Activated naive CD8-positive, alpha-beta T cell treated with anti-CD3 and anti-CD28 coated beads, Interleukin-2, amount 50 U/mL, for 16 hours (primary cell): ENCODE measurements around the gene JPH3.

Source experiments
- DNase-seq: peaks from one replicate; pipeline ENCODE4 v3.0.0-alpha.2; 2020; ENCODE audit warnings: low read depth, low spot score

The JPH3 gene

DNA sequence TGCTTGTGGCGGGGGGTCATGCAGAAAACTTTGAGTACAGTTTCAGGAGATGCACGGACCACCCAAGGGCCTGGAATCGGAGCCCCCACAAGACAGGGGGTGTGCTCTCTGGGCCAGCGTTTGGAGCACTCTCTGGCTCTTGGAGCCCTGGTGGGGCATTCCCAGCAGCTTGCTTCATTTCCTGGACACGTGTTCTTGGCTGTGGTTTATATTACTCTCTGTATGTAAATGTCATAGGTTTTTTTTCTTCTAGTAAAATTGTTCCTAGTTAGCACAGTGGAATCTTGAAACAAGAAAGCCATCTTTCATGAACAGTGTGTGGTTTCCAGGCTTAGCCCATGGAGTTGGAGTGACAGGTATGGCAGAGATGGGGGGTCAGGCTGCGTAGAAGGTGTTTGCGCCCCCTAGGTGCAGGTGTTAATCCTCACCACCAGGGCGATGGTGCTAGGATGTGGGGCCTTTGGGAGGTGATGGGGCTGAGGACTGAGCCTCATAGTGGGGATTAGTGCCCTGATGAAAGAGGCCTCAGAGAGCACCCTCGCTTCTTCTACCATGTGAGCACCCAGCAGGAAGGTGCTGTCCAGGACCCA lies 79.8 kb downstream of the JPH3 start:
- no peak for DNase-seq

DNA sequence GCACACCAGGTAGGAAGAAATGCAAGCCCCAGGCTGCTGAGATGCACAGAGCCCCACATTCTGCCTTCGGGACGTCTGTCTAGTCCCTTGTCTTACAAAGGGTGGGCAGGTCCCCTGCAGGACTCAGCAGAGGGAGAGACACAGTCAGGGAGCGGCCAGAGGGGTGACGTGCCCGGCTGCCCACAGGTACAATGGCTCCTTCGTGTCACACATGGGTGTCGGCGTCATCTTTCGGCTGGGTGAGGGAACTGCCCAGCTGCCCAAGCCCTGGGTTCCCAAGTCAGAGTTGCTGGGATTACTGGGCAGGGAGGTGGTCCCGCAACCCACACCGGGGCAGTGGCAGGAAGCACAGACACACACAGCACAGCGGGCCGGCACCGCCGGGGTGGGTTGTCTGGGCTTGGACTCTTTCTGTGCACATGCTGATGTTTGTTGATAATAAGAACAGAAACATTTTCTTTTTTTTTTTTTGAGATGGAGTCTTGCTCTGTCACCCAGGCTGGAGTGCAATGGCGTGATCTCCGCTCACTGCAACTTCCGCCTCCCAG lies 80.6 kb downstream of the JPH3 start:
- DNase-seq, result no peak

DNA sequence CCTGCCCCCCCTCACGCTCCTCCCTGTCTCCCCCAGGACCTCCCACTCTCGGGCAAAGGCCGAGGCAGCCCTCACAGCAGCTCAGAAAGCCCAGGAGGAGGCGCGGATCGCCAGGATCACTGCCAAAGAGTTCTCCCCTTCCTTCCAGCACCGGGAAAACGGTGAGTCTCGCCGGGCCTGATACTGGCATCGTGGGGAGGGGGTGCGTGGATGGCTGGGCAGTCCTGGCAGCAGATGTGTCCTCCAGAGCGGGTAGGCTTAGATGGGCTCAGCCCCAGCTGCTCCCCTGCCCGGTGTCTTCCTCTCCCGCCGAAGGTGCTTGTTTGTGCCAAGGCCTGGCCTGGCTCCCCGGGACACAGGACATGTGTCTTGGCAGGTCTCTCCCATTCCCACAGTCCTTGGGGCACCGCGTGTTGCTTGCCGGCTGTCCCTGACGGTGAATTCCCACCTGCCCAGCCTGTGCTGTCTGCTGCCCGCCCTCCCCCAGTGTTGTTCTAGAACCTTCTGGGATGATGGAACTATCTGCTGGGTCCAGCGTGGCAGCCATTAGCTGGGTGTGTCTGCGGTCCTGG lies 81.9 kb downstream of the JPH3 start:
- no peak for DNase-seq

DNA sequence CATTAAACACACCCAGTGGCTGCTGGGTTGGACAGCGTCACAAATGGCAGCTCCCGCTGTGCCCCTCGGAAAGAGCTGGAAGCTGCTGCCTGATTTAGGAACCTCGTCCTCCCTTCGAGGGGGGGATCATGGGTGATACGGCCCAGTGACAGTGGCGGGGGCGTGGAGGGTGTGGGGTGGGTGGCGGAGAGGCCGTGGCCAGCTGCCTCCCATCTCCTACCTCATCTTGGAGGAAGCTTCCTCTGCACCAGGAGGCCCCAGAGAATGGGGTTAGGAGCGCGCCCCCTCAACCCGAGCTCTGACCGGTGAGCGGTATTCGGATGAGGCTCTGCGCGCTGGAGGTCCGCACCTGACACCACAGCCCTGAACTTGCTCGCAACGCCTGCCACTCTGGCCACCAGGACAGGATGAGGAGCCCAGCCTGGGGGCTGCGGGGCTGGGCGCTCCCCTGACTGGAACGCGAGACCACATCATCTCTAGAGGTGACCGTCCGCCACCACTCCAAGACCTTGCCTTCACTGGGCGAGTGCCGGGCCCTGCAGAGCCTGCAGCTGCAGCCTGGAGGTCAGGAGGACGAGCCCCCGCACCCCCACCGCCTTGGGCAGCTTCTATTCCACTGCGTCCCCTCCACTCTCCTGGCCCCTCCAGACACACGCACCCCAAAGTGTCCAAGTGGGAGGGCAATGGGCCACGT lies 82.5 kb downstream of the JPH3 start:
- no peak for DNase-seq

DNA sequence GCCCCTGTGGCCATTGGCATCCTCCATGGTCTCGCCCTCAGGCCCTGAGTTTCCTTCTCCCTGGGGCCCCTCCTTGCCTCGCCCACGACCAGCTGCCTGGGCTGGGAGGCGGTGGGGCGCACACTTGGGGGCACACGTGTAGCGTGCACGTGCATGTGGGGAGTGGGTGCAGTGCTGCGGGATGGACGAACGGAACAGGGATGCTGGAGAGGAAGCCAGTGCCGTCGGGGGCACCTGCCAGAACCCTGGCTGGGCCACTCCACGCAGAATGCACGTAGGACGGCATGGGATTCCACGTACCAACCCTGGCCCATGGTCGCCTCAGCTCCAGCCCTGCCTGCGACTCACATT lies 83.1 kb downstream of the JPH3 start:
- DNase-seq, result no peak

DNA sequence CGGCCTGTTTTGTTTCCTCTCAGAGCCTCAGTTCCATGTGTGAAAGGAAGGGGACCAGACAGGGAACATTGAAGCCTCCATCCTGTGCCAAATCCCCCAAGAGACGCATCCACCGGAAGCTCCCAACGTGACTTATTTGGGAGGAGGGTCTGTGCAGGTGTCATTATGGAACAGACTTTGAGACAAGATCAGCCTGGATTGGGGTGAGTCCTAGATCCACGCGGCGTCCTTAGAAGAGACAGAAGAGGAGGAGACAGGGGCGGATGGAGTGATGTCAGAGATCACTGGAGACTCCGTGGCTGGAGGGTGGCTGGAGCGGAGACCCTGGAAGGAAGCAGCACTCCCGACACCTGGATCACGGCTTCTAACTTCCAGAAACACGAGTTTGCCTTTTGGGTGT lies 83.5 kb downstream of the JPH3 start:
- no peak for DNase-seq

DNA sequence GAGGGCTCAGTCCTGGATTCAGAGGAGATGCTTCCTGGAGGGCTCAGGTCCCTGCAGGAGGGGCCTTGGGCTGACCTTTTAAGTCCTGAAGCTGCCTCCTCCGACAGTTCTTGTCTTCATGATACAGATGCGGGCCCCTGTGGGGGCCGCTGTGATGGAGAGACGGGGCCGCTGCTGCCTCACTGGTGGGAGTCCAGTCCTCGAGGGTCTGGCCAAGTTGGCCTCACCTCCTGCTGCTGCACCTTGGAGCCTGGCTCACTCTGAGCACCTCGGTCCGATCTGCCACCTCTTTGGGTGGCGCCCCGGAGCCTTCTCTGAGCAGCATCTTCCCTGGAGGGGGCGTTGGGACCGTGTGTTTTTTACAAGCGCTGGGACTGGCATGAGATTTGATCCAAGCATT lies 84.4 kb downstream of the JPH3 start:
- DNase-seq, result no peak

DNA sequence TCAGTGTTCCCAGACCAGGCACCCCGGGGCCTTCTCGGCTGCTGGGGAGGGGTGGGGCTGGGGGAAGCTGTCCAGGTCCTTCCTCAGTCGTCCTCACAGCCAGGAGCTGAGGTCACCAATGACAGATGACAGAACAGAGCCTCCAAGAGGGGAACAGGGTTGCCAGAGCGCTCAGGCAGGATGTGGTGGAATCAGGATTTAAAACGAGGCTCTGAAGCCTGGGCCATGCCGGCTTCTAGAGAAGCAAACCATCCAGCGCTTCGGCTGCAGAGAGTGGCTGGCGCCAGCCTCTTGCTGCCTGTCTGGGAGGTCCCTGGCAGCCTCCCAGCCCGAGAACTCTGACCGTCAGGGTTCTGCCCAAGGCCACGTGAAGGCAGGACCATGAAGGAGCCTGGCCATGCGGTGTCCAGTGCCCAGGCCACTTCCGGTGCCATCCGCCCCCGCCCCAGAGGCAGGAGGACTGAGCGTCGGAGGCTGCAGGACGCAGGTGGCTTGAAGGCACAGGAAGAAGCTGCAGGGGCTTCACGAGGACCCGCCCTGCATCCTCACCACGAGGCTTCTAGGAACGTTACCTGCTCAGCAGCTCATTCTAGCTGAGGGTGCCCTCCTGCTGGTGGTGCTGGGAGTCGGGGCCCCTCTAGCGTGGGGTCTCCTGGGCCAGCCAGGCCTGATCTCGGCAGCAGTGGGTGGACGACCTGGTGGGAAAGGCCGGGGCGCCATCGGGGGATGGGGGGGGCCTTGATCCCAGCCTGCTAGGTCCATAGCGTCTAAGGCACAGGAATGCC lies 85.0 kb downstream of the JPH3 start:
- no peak for DNase-seq

DNA sequence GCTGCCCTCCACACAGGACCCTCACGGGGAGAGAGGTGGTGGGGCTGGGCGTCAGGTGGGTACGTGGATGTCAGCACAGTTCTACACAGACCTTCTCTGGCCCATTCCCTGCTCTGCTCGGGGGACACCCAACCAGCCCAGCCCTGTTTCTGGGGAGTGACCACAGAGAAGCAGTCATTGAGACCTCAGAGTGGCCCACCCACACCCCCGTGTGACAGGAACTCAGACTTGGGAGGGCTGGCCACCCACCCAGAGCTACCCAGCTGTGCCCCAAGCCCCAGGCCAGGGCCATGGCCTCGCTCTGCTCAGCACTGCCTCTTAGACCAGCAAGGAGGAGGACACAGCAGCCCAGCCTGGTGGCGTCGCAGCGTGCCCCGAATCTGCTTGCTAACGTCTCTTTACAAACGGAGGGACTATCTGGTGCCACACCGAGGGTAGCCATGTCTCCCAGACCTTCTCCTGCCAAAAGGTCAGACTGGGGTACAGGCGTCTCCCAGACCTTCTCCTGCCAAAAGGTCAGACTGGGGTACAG lies 85.8 kb downstream of the JPH3 start:
- no peak for DNase-seq

DNA sequence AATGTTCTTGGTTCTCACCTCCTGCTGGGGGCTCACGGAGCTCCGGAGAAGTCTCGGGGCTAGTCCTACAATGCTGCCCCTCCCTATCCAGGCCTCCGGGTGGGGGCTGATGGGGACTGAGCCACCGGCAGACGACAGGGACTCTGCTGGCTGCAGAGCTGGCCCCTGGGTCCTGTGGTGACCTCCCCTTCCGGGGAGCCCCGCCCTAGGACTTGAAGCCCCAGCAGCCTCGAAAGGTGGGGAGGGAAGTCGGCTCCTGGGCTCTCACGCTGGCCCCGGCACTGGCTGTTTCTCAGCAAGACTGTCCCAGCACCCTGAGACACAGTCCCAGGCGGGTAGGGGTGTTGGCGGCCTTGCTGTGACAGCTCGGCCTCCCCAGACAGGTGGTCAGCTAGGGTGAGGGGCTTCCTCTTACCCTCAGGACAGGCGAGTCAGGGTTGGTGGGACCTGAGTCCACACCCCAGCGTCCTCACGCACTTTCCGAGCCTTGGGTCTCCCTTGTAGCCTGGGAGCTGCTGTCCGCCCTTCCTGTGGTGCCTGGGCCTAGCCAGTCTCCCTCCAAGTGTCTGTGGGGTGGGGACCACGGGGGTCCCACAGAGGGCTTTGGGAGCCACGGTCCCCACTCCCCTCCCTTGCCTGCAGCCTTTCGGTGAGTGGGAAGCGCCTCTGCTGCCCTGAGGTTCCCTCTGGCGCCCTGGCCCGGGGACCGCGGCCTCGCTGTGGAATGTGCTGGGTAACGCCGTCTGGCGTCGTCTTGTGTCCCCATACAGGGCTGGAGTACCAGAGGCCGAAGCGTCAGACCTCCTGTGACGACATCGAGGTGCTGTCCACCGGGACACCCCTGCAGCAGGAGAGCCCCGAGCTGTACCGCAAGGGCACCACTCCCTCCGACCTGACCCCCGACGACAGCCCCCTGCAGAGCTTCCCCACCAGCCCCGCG lies 86.8 kb downstream of the JPH3 start:
- DNase-seq, result no peak

DNA sequence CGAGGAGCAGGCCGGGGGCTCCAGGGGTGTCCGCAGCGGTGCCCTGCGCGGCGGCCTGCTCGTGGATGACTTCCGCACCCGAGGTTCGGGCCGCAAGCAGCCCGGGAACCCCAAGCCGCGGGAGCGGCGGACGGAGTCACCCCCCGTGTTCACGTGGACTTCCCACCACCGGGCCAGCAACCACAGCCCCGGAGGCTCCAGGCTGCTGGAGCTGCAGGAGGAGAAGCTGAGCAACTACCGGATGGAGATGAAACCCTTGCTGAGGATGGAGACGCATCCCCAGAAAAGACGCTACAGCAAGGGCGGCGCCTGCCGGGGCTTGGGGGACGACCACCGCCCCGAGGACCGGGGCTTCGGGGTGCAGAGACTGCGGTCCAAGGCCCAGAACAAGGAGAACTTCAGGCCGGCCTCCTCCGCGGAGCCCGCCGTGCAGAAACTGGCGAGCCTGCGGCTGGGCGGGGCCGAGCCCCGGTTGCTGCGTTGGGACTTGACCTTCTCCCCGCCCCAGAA lies 87.7 kb downstream of the JPH3 start:
- DNase-seq, result no peak

DNA sequence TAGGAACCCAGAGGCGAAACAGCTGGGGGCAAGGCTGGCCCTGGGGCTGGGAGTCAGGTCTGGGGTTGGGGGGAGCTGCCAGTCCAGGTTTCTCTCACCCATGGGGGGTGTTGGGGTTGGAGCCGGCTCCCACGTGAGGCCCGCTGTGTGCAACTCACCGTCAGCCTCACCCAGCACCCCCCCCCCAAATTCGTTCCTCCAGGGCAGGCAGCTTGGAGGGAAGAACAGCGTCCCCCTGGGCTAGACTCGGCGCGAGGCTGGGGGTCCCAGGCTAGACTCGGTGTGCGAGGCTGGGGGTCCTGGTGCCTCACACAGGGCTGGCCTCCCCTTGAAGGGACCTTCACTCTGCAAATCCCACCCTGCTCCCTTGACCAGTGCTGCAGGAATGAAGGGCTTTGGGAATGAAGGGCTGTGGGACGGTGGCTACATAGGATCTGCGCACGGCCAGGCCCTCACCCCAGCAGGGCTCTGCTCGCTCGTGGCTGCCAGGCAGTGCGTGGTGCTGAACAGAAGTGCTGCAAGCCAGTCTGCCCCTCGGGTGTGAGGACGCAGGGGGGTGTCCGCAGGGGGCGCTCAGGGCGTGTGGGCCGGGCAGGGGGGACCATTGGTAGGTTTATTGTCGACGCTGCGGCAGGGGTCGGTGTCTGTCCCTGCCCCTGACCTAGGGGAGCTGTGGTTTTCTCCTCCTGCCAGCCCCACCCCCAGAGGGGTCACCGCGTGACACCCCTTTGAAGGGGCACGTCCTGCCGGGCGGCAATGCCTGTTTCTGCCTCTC lies 88.8 kb downstream of the JPH3 start:
- DNase-seq, result no peak

DNA sequence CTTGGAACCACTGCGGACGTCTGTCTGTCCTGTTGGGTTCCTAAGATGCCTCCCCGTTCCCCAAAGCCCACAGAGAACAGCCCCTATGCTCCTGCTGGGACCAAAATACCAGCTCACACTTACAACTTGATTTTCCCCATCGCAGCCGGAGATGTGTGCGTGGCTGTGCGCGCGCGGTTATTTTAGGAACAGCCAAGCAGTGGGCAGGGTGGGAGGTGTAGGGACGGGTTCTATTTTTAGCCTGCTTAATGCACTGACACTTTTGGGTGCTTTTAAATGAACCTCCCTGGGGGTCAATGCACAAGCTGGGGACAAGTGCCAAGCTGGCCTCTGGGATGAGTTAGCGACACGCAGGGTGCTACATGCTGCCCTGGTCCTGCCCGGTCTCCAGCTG lies 89.4 kb downstream of the JPH3 start:
- no peak for DNase-seq

DNA sequence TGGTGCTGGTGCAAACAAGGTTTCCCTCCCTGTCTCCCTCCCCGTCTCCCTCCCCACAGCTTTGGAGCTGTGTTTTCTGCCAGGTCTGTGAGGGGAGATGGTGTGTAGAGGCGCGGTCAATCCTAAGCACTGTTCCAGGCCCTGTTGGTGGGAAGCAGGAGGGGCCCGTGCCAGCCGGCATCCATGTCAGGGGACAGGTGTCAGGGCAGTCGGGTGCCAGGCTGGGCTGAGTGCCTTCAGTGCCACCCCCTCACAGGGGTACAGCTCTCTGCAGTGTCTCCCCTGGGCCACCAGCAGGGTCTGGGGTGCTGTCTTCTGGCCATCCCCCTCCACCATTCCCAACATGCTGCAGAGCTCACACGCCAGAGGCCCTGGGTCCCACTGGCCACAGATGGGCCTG lies 89.9 kb downstream of the JPH3 start:
- DNase-seq, result no peak

DNA sequence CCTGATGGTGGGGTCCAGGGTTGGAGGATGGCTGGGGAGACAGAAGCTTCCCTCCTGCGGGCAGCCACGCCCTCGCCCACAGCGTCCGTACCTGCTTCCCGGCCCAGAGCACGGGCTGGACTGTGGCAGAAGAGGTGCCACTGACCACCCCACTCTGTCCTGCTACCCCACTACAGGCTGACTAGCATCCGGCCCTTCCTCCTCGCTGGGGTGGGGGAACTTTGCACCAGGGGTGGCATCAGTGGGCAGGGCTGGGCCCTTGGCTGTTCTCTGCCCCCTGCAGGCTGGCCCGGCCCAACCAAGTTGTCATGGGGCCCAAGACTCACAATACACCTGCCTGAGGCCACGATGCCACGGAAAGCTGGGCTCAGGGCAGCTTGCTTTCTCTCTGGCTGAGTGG lies 90.4 kb downstream of the JPH3 start:
- DNase-seq, result no peak

DNA sequence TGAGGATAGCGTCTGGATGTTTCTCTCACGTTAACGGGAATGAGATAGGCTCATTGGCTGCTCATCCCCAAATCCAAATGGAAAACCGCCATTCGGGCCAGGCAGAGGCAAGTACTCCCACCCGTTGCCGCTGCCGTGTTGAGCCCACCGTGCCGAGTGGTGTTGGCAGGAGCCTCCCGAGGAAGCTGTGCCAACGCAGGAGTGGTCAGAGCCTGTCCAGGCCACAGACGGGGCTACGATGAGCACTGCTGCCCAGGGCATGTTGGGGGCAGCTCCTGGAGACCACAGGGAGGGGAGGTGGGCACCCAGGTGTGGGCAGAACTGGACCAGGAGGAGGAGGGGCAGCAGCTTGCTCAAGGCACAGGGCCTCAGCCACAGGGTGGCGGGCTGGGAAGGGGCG lies 91.5 kb downstream of the JPH3 start:
- no peak for DNase-seq

DNA sequence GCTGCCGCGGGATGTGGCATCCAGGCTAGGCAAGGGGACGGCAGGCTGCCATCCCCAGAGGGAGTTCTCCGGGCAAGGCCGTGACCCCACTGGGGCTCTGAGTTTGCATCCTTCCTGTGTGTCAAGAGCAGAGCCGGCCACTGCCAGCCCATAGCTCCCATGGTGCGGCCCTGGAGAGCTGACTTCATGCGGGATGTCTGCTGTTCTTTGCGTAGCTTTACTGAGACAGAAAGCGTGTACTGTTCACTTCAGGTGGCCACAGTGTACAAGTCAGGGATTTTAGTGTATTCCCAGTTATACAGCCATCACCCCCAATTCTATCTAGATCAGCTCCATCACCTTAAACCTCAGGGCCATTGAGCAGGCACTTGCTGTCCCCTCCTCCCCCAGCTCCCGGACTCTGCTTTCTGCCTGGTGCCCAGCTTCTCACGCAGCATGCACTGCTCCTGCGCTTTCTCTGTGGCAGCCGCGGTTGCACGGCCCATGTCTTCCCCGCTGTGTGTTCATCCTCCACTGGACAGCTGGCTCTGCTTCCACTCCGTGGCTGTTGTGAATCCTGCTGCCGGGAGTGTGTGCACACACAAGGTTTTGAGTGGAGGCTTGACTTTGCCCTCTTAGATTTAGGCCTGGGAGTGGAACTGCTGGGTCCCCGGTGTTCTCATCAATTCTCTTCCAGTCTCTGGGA lies 92.3 kb downstream of the JPH3 start:
- no peak for DNase-seq

DNA sequence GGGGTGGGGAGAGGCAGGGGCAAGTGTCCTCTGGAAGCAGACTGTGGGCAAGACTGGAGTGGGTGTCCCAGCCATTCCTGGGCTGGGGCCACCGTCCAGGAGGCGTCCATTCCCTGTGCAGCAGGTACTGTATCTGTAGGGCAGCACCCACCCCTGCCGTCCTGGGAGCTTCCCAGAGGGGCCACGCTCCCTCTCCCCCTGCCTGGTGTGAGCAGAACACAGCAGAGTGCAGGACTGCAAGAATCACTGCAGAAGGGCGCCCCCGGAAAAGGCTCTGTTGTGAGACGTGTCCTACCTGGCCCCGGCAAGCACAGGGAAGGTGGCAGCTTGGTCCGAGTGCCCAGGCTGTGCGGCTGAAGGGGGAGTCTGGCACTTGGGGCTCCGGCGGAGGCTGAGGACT lies 93.2 kb downstream of the JPH3 start:
- no peak for DNase-seq

DNA sequence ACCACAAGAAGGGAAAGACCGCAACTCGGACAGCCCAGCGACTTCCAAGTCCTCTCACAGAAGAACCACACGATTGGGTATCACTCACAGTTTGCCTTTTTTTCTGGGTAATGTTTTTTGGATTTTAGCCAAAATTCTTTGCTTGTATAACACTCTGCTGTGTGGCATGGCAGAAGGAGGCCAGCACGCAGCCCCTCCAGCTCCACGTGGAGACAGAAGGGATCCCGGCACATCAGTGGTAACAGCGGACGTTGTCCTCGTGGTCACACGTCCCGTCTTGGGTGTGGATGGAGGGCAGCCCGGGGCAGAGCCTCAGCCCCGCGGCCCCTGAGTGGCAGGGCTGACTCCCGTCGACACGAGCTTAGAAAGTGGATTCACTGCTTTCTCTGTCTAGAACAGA lies 94.4 kb downstream of the JPH3 start:
- no peak for DNase-seq

DNA sequence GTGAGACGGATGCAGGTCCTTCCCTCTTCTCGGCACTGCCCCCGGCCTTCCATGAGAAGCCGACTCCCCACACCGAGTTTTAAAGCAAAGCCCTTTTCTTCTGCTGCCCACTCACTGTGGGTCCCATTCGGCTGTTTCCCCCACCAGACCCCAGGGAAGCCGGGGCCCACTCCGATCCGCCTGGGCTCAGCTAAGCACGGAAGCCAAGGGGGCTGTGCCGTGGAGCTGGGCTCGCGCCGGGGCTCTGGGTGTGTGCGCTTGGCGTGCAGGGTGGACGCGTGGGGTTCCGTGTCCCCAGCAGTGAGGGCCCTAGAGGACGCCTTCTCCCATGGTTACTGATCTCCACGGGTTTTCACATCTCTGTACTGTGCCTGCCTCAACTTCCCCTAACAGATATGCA lies 94.9 kb downstream of the JPH3 start:
- no peak for DNase-seq
